Neural cell (in vitro differentiated cells): ENCODE results near the gene PPP6C. TPM values are rescaled to one million over a fixed set of nuclear protein-coding genes. Genes with fewer than 3 reads are reported as not detected.

Experiments
- H2AFZ ChIP-seq: fragments of 200-600, 300-800 bp; sonication (generic), shearing (Covaris generic); 2 replicates; pipeline ENCODE4 v1.6.0; 2014; ENCODE audit warnings: low read depth, mild to moderate bottlenecking, antibody characterized with exemption, low read length, moderate library complexity
- H3F3A ChIP-seq: fragments of 200-600 bp; shearing (Covaris generic); 2 replicates; pipeline ENCODE4 v1.6.1; 2016; ENCODE audit warnings: mild to moderate bottlenecking, moderate library complexity, mixed read lengths, antibody characterized with exemption, low read length; ENCODE audit not compliant: insufficient read depth, poor library complexity, severe bottlenecking
- H3K27ac ChIP-seq: fragments of 200-600, 300-800 bp; sonication (generic), shearing (Covaris generic); 2 replicates; pipeline ENCODE4 v1.5.1; 2014; ENCODE audit warnings: mild to moderate bottlenecking, low read length, moderate library complexity
- H3K27me3 ChIP-seq: fragments of 300-800, 200-600 bp; sonication (generic), shearing (Covaris generic); 2 replicates; pipeline ENCODE4 v1.6.0; 2014; ENCODE audit warnings: mild to moderate bottlenecking, low read depth, low read length, moderate library complexity; ENCODE audit not compliant: insufficient read depth
- H3K36me3 ChIP-seq: fragments of 300-800, 200-600 bp; sonication (generic), shearing (Covaris generic); 2 replicates; pipeline ENCODE4 v1.5.1; 2014; ENCODE audit warnings: mild to moderate bottlenecking, antibody characterized with exemption, low read length, moderate library complexity; ENCODE audit not compliant: insufficient read depth
- H3K4me2 ChIP-seq: fragments of 300-800, 200-600 bp; sonication (generic), shearing (Covaris generic); 2 replicates; pipeline ENCODE4 v1.6.0; 2014; ENCODE audit warnings: mild to moderate bottlenecking, low read length
- H3K4me3 ChIP-seq: fragments of 300-800, 200-600 bp; sonication (generic), shearing (Covaris generic); 2 replicates; pipeline ENCODE4 v1.5.1; 2014; ENCODE audit warnings: mild to moderate bottlenecking, low read length, moderate library complexity
- H3K79me2 ChIP-seq: fragments of 200-600 bp; shearing (Covaris generic); replicated peaks from 2 replicates; pipeline ENCODE4 v1.6.0; 2014; ENCODE audit warnings: mild to moderate bottlenecking, low read length, moderate library complexity; ENCODE audit not compliant: insufficient read depth
- H3K9ac ChIP-seq: fragments of 300-800, 200-600 bp; sonication (generic), shearing (Covaris generic); 2 replicates; pipeline ENCODE4 v1.6.1; 2016; ENCODE audit warnings: mild to moderate bottlenecking, low read length, mixed read lengths
- H3K9me2 ChIP-seq: fragments of 200-600 bp; shearing (Covaris generic); 2 replicates; pipeline ENCODE4 v1.6.1; 2016; ENCODE audit warnings: mild to moderate bottlenecking, low read length, mixed read lengths; ENCODE audit not compliant: insufficient read depth
- H3K9me3 ChIP-seq: fragments of 200-600, 300-800 bp; sonication (generic), shearing (Covaris generic); 2 replicates; pipeline ENCODE4 v1.6.1; 2016; ENCODE audit warnings: mild to moderate bottlenecking, mixed run types, low read length, moderate library complexity, mixed read lengths
- H4K20me1 ChIP-seq: fragments of 200-600 bp; shearing (Covaris generic); 2 replicates; pipeline ENCODE4 v1.6.1; 2016; ENCODE audit warnings: mild to moderate bottlenecking, mixed run types; ENCODE audit not compliant: insufficient read depth
- EP300 ChIP-seq: fragments of 450-650 bp; conservative IDR thresholded peaks from 2 replicates; pipeline ENCODE4 v1.6.1; 2014; ENCODE audit warnings: antibody characterized with exemption, mild to moderate bottlenecking, moderate library complexity; ENCODE audit not compliant: poor library complexity, severe bottlenecking
- EZH2 ChIP-seq: fragments of 200-600, 300-800 bp; shearing (Covaris generic), sonication (generic); IDR thresholded peaks from 2 replicates; pipeline ENCODE4 v1.6.1; 2014; ENCODE audit warnings: antibody characterized with exemption, low read length, borderline replicate concordance, mild to moderate bottlenecking; ENCODE audit not compliant: insufficient read depth, poor library complexity, severe bottlenecking
- MXI1 ChIP-seq: fragments of 450-650 bp; conservative IDR thresholded peaks from 2 replicates; pipeline ENCODE4 v1.6.1; 2014; ENCODE audit warnings: antibody characterized with exemption, mild to moderate bottlenecking; ENCODE audit not compliant: poor library complexity, severe bottlenecking
- POLR2AphosphoS5 ChIP-seq: IDR thresholded peaks from 2 replicates; pipeline ENCODE4 v1.6.1; 2012
- RAD21 ChIP-seq: fragments of 450-650 bp; conservative IDR thresholded peaks from 2 replicates; pipeline ENCODE4 v1.6.1; 2014; ENCODE audit warnings: antibody characterized with exemption, mild to moderate bottlenecking, moderate library complexity
- REST ChIP-seq: IDR thresholded peaks from 2 replicates; pipeline ENCODE4 v1.6.1; 2012; ENCODE audit warnings: borderline replicate concordance
- SMC3 ChIP-seq: fragments of 450-650 bp; conservative IDR thresholded peaks from 2 replicates; pipeline ENCODE4 v1.6.1; 2014; ENCODE audit warnings: antibody characterized with exemption, mild to moderate bottlenecking, moderate library complexity; ENCODE audit not compliant: poor library complexity
- TAF1 ChIP-seq: IDR thresholded peaks from 2 replicates; pipeline ENCODE4 v1.6.1; 2012; ENCODE audit warnings: low read depth
- polyA plus RNA-seq: library from polyadenylated mRNA; depleted of rRNA; stranded (reverse); fragments of >200 nt; gene quantifications from 2 replicates; pipeline ENCODE4 v1.2.3, GENCODE V29; 2014
- TF ChIP-seq, protein P1 (sequence below): fragments of 450-650 bp; IDR thresholded peaks from 2 replicates; pipeline ENCODE4 v1.5.1; 2014; ENCODE audit warnings: antibody characterized with exemption, mild to moderate bottlenecking, moderate library complexity; ENCODE audit not compliant: poor library complexity, severe bottlenecking

Gene PPP6C
- polyA plus RNA-seq, 1 donor from 2014 or later, result 25.1 TPM

DNA sequence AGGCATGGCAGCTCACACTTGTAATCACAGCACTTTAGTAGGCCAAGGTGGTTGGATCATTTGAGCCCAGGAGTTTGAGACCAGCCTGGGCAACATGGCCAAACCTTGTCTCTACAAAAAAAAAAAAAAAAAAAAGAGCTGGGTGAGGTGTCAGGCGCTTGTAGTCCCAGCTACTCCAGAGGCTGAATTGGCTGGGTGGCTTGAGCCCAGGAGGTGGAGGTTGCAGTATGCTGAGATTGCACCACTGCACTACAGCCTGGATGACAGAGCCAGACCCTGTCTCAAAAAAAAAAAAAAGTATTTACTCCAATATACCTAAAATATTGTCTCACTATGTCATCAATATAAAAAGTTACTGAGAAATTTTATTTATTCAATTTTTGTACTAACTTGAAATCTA lies 49.0 kb downstream of the PPP6C start:
- Histone ChIP-seq H3K36me3 (peaks cover 5% of the 10 kb centered on the region), H3K79me2 (peaks cover 24% of the 10 kb centered on the region), H3K9ac (no peak overlapping the region), H3K27me3 (no peaks in the 10 kb centered on the region), H3K4me2 (no peak overlapping the region), H4K20me1 (no peaks in the 10 kb centered on the region), H3K9me3 (no peaks in the 10 kb centered on the region), H2AFZ (no peak overlapping the region), H3K27ac (no peak overlapping the region), H3K4me3 (no peak overlapping the region), H3K9me2 (no peaks in the 10 kb centered on the region), H3F3A (no peaks in the 10 kb centered on the region)
- no peak for TF ChIP-seq TAF1
- TF ChIP-seq, protein P1, sequence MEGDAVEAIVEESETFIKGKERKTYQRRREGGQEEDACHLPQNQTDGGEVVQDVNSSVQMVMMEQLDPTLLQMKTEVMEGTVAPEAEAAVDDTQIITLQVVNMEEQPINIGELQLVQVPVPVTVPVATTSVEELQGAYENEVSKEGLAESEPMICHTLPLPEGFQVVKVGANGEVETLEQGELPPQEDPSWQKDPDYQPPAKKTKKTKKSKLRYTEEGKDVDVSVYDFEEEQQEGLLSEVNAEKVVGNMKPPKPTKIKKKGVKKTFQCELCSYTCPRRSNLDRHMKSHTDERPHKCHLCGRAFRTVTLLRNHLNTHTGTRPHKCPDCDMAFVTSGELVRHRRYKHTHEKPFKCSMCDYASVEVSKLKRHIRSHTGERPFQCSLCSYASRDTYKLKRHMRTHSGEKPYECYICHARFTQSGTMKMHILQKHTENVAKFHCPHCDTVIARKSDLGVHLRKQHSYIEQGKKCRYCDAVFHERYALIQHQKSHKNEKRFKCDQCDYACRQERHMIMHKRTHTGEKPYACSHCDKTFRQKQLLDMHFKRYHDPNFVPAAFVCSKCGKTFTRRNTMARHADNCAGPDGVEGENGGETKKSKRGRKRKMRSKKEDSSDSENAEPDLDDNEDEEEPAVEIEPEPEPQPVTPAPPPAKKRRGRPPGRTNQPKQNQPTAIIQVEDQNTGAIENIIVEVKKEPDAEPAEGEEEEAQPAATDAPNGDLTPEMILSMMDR, result no peak
- TF ChIP-seq SMC3, result no peak
- no peak for TF ChIP-seq EP300

GRCh38 chr9:125137200-125137599 lies 52.4 kb downstream of the PPP6C start:
- Histone ChIP-seq H3K9me3 (no peaks in the 10 kb centered on the region), H3K79me2 (peaks cover 23% of the 10 kb centered on the region), H3F3A (no peaks in the 10 kb centered on the region), H3K4me3 (no peak overlapping the region), H3K27ac (no peak overlapping the region), H3K36me3 (peaks cover 5% of the 10 kb centered on the region), H4K20me1 (no peaks in the 10 kb centered on the region), H3K9me2 (no peaks in the 10 kb centered on the region), H3K4me2 (no peak overlapping the region), H3K9ac (no peak overlapping the region), H2AFZ (no peak overlapping the region), H3K27me3 (no peaks in the 10 kb centered on the region)
- TF ChIP-seq REST (no peak), RAD21 (no peak), MXI1 (no peak), SMC3 (no peak), EP300 (no peak), TAF1 (no peak), EZH2 (no peak), POLR2AphosphoS5 (no peak)
- TF ChIP-seq, protein P1, result no peak
